ENCODE data around the gene KANSL1.
"Not testable (repeated sequence)": the region's sequence is repeated elsewhere in the genome, so short reads cannot be mapped to it uniquely, and the experiment has no call there.

Gene KANSL1

DNA sequence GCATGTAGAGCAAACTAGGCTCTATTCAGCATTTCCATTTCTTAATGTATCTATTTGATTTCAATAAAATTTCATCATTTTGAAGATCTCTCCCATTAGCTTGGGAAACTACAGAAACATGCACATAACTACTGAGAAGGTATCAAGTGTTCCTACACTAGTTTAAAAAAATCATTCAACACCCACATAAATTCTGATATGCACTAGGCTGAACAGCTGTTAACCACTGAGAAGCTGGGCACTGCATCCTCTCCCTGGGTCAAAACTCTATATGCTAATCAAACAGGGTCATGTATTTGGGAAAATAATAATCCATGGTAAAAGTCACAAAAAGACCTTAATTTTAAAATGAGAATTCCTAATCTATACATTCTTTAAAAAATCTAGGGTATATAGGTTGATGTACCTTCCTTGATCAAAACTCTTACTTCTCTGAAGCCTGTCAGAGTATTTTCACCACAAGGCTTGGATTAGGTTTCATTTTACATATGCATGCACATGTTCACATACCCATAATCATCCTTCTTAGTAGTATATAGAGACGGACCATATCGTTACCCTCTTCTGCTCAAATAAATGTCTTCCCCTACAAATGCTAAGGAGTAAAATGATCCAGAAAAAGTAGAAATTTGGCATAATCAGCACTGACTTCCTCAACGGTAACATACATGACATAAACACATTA lies 57.2 kb downstream of the KANSL1 start:
- DNase-seq = no peak

DNA sequence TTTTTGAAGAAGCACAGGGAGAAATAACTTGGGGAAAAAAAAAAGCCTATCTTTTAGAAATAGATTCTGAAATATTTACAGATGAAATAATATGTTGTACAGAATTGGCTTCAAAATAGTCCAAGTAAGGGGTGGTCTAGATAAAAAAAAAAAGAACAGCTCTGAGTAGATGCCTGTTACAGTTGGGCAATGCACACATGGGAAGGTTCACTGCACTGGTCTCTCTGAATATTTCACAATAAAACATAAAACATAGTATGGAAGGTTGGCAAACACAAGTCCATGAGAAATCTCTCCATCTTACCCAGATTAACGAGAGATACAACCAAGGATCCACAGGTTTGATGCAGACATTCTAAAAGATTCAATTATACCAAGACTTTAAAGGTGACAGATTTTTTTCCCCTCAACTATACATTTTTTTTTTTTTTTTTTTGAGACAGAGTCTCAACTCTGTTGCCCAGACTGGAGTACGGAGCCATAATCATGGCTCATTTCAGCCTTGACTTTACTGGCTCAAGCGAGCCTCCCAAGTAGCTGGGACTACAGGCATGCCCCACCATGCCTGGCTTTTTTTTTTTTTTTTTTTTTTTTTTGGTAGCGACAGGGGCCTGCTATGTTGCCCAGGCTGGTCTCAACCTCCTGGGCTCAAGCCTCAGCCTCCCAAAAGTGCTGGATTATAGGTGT lies 58.0 kb downstream of the KANSL1 start:
- DNase-seq = no peak

DNA sequence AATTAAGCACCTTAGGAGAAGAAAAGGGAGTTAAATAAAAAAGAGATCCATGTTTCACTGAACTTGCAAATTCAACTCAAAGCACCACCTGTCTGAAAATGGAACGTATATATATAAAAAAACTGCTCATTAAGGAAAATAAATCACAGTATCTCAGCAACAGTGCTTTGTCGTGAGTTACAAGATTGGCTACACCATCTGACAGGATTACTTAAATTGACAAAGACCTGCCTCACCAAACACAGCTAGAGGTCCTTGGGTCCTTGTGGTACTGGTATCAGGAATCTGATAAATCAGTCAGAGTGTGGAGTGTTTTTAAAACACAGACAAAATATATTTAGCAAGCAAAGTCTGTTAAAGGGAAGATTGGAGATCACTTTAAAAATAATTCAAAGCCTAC lies 63.9 kb downstream of the KANSL1 start:
- DNase-seq = no peak

DNA sequence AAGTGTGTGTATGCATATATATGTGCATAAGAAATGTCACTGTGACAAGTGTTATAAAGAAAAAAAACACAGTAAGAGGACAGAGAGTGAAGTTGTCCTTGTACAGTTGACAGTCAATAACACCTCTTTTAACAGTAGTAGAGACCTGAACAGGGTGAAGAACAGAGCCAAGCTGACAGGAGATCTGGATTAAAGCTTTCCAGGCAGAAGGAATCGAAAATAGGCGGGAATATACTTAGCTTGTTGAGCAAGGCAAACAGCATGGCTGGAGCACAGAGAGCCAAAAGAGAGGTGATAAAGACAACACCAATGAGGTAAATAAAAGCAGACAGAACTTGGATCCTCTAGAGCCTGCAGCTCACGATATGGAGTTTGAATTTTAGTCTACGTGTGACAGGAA lies 64.8 kb downstream of the KANSL1 start:
- DNase-seq = no peak

DNA sequence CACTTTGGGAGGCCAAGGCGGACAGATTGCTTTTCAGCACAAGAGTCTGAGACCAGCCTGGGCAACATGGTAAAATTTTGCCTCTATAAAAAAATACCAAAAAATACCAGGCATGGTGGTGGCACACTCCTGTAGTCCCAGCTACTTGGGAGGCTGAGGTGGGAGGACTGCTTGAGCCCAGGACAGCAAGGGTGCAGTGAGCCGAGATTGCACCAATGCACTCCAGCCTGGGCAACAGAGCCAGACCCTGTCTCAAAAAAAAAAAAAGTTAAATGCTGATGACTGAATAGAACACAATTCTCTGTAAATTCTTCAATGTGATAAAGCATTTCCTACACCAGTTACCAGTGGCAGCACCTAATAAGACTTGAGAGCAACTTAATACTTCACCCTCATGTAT lies 65.7 kb downstream of the KANSL1 start:
- DNase-seq = no peak

DNA sequence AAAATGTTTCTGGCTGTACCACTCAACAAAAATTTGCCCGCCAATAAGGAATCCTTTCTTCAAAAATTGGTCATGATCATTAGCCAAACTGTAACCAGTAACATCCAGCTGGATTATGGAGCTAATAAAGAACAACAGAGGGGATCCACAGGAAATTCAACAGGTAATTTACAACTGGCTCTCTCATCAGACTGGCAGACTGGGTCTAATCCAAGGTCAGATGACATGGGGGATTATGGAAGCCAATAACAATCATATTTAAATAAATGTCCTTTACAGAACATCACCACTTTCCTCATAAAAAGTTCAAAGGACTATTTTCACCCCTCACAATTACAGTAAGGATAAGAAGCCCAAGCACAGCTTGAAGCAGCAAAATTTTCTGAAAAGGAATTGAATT lies 66.4 kb downstream of the KANSL1 start:
- no peak for DNase-seq

DNA sequence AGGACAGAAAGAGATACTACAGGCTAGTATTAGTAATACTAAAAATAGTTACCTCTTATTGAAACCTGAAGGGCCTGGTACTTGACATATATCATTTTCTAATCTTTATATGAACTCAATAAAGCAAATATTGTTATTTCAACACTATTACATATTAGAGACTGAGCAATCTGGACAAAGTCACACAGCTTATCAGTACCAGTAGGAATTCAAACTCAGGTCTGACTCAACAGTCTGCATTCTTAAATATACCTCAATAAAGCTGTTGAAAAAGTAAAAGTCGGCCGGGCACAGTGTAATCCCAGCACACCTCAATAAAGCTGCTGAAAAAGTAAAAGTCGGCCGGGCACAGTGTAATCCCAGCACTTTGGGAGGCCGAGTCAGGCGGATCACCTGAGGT lies 67.4 kb downstream of the KANSL1 start:
- DNase-seq = no peak

DNA sequence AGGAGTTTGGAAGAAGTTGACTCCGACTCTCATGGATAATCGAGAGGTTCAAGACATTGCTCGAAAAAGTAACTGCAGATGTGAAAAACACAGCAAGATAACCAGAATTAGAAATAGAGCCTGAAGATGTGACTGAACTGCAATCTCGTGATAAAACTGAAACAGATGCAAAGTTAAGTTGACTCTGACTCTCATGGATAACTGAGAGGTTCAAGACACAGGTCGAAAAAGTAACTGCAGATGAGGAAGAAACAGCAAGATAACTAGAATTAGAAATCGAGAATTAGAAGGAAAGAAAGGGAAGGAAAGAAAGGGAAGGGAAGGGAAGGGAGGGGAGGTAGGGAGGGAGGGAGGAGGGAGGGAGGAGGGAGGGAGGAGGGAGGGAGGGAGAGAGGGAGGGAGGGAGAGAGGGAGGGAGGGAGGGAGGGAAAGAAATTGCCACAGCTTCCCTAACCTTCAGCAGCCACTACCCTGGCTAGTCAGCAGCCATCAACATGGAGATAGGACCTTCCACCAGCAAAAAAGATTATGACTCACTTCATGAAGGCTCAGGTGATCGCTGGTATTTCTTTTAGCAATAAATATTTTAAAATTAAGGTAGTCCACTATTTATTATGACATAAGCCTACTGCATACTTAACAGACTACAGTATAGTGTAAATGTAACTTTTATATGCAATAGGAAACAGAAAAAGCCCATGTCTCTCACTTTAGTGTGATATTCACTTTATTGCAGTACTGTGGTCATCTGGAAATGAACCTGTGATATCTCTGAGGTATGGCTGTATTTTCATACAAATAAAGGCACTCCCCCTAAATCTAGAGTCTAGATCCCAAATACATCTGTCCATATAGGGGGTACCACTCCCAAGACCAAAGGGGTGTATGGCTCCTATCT lies 68.3 kb downstream of the KANSL1 start:
- DNase-seq = no peak

DNA sequence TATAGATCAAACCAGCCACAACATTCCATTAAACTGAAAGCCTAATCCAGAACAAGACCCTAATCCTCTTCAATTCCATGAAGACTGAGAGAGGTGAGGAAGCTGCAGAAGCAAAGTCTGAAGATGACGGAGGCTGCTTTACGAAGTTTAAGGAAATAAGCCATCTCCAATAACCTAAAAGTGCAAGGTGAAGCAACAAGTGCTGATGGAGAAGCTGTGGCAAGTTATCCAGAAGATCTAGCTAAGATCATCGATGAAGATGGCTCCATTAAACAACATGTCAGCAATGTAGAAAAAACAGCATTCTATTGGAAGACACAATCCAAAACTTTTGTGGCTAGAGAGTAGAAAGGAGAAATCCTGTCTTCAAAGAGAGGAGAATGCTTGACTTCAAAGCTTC lies 69.6 kb downstream of the KANSL1 start:
- DNase-seq = no peak

DNA sequence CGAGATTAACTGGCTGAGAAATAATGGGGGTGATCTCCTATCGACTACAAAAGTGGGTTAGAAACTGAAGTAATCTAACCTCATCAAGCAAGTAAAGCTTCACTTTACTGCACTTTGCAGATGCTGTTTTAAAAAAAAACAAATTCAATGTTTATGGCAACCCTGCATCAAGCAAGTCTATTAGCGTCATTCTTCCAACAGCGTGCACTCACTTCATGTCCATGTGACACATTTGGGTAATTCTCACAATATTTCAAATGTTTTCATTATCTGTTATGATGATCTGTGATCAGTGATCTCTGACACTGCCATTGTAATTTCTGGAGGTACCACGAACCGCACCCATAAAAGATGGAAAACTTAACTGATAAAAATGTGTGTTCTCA lies 70.8 kb downstream of the KANSL1 start:
- no peak for DNase-seq

DNA sequence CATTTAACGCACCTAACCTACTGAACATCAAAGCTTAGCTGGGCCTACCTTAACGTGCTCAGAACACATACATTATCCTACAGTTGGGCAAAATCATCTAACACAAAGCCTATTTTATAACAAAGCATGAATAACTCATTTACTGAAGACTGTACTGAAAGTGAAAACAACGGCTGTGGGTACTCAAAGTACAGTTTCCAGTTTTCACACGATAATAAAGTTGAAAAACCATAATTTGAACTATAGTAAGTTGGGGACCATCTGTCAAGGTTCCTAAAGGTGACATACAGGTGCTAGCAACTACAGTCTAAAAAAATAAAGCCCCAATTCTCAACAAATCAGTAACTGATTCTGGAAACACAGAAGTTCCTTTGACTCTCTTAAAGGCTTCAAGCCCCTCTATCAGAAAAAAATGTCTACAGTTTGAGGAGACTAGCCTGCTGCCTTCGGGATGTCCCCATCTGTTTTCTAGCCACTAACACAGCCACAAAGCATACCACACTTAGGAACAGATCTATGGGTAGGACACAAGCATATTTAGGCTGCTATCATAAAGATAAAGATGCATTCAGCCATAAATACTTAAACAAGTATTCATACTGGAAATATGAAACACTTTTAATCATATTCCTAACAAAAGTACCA lies 71.3 kb downstream of the KANSL1 start:
- DNase-seq = no peak

DNA sequence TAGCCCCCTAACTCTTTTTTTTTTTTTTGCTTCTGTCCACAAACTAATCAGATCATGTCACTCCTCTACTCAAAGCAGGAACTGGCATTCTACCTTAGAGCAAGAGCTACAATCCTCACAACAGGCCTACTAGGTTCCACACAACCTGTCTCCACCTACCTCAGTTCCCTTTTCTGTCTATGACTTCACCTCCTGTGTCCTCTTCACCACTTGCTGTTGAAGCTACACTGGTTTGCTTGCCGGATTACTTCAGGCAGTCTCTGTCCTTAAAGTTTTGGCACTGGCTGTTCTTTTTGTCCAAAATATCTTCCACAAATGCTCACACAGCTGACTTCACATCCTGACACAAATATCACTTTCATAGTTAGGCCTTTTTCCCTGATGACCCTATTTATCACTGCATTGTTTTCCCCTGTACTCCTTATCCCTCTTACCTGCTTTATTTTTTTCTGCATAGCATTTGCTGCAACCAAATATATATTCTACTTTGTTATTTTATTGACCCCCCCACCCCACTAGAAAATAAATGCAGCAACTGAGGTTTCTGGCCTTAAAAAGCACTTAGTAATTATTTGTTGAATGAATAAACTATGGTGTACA lies 72.0 kb downstream of the KANSL1 start:
- DNase-seq = no peak

DNA sequence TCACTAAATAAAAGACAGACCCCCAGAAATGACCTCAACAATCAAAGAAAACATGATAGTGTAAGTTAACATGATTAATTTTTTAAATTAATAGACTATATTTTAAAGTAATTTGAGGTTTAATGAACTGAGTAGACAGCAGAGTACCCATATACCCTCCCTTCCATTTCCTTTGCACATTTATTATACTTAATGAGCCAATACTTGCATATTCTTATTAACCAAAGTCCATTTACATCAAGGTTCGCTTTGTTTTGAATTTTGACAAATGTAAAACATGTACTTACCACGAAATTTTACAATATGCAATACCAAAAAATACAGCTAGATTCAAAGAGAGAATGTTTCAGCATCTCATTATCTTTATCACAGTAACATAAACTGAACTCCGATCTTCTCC lies 72.7 kb downstream of the KANSL1 start:
- DNase-seq = no peak

DNA sequence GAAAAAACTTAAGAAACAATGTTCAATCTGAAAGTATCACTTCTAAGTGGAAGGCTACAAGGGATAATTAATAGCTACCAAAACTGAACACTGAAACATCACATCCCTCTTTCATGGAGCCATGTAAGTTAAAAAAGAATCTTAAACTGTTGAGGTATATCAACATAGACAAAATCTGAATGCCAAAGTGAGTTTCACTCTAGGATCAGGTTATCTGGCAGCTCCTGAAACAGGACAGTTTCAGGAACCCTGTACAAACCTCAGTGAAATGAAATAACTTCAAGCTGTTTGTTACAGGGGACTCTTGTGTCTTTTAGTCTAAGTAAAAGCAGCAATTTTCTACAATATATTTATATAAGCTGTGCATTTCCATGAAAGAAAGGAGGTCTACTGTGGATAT lies 73.2 kb downstream of the KANSL1 start:
- DNase-seq = no peak

DNA sequence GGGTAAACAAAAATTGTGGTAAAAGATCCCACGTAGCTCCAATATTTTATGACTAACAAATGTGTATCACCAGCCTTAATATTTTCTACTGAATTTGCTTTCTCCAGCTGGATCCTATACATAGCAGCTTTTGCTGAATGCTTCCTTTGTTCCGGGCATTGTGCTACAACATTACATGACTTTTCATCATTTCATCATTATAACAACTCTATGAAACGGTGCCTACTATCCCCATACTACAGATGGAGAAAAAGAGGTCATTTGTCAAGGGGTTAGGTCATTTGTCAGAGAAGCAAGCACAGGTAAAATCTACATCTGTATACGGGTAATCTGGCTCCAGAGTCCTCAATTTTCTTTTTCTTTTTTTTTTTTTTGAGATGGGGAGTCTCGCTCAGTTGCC lies 74.3 kb downstream of the KANSL1 start:
- no peak for DNase-seq

DNA sequence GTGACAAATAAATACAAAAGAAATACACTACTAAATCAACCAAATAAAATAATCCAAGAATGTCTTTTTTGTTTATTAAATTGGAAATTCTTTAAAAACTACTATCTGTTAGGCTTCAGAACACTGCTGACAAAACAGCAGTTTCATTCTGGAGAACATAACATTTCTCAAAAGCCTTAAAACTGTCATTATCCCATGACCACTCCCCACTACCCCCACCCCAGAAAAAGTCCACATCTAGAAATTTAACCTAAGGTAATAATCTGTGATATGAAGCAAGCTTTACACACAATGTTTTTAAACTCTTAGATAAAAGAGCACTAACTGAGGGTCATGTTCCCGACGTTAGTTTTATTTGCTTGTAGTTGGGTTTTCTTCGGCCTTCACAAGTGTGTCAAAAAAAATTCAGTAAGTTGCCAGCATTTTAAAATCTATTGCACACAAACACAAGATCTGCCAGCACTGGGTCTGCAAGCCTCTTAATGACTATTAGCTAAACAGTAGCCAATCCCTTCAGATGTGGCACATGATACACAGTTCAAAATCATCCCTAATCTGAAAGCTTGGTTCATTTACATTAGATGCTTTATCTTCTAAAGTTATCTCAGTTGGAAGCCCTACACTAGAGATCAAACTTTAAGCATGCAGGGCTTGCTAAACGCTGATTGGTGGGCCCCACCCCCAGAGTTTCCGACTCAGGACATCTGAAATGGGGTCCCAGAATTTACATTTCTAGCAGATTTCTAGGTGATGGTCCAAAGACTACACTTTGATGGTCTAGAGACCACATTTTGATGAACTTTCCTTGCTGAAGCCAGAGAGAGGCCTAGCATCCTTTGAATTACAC lies 75.2 kb downstream of the KANSL1 start:
- DNase-seq = no peak

DNA sequence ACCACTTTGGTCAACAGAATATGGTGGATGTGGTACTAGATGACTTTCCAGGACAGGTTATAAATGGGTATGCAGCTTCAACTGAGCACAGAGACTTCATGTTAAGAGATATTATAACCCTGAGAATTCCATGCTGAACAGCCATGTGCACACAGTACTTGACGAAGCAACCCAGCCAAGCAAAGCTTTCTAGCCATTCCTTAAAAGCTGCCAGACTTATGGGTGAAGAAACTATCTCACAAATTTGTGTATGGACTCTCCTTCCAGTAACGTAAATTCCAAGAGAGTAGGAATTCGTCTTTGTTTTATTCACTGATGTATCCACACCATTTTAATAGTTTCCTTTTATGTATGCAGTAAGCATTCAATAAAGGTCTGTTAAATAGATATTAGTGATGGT lies 76.1 kb downstream of the KANSL1 start:
- no peak for DNase-seq

DNA sequence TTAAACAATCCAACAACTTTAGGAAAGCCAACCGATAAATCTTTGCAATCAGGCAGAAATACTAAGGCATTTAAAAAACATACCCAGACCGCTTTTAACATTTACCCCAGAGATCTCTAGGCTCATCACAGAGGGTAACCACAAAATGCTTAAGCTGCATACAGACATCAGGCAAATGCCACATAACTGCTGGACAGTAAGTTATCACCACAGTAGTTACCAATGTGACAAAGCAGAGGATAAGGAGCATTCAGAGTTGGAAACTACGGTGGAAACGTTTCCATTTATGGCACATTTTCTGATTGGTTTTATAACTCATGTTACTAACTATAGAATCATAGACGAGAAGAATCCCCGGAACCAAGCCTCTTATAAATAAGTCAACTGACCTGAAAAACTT lies 77.5 kb downstream of the KANSL1 start:
- no peak for DNase-seq

DNA sequence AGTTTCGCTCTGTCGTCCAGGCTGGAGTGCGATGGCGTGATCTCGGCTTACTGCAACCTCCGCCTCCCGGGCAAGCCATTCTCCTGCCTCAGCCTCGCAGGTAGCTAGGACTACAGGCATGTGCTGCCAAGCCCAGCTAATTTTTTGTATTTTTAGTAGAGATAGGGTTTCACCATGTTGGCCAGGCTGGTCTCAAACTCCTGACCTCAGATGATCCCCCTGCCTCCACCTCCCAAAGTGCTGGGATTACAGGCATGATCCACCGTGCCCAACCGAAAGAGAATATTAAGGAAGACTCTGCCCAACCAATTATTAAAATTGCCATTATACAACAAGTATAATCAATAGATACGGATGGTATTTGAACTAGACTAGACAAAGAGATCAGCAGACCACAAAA lies 82.0 kb downstream of the KANSL1 start:
- not testable (repeated sequence) for DNase-seq

DNA sequence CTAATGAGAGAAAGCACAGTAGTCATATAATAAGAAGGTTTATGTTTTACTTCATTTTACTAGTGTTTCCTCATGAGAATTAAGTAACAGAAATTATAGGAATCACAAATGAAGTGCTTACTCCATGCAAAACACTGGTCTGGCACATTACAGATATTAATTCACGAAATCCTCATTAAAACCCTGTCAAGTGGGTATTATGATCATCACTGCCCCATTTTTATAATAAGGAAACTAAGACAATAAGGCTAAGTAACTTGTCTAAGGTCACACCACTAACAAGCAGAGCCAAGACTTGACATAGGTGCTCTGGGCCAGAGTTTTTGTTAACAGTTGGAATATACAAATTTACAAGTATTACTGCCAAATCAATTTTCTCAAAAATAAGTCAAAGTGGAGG lies 83.0 kb downstream of the KANSL1 start:
- DNase-seq = no peak

DNA sequence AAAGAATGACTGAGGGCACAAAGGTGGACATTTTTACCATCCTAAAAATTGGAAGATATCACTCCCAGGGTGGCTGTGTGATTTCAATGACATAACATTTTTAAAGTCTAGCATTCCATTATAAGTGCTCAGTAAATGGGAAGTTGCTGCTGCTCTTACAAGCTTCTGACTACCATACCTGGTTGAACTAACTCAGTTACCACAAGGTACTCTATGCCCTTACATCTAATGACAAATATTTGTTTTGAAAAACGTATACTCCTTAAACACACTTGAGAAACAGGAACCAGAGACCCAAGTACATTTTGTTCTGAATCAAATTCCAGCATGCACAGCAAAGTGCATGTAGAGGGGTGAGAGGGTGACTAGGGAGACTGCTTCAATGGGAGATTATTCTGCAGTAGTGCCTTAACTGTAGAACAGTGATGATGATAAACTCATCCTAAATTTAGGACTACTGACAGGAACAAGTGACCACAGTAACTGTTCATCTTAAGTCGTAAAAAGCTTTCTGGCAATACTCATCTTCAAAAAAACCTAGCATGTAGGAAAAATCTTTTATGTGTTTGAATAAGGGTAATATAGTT lies 83.5 kb downstream of the KANSL1 start:
- no peak for DNase-seq
